ENCODE data around the gene INSYN2B. TPM values are rescaled to one million over a fixed set of nuclear protein-coding genes. Genes with fewer than 3 reads are reported as not detected.

INSYN2B gene
- total and polyA plus RNA-seq, 2 of the 8 experiments (the other 6 are each of a cell fraction or from before 2014, with no cell fraction given), result not detected

DNA sequence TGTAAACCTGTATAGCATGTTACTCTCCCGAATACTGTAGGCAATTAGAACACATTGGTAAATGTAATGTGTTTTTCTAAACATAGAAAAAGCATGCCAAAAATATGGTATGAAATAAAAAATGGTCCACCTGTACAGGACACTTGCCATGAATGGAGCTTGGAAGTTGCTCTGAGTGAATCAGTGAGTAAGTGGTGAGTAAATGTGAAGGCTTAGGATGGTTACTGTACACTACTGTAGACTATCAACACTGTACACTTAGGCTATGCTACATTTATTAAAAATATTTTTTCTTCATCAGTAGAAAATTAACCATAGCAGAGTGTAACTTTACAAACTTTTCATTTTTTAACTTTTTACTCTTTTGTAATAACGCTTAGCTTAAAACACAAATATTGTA lies 41.9 kb downstream of the INSYN2B start (continued):
- TF ChIP-seq, protein P1, sequence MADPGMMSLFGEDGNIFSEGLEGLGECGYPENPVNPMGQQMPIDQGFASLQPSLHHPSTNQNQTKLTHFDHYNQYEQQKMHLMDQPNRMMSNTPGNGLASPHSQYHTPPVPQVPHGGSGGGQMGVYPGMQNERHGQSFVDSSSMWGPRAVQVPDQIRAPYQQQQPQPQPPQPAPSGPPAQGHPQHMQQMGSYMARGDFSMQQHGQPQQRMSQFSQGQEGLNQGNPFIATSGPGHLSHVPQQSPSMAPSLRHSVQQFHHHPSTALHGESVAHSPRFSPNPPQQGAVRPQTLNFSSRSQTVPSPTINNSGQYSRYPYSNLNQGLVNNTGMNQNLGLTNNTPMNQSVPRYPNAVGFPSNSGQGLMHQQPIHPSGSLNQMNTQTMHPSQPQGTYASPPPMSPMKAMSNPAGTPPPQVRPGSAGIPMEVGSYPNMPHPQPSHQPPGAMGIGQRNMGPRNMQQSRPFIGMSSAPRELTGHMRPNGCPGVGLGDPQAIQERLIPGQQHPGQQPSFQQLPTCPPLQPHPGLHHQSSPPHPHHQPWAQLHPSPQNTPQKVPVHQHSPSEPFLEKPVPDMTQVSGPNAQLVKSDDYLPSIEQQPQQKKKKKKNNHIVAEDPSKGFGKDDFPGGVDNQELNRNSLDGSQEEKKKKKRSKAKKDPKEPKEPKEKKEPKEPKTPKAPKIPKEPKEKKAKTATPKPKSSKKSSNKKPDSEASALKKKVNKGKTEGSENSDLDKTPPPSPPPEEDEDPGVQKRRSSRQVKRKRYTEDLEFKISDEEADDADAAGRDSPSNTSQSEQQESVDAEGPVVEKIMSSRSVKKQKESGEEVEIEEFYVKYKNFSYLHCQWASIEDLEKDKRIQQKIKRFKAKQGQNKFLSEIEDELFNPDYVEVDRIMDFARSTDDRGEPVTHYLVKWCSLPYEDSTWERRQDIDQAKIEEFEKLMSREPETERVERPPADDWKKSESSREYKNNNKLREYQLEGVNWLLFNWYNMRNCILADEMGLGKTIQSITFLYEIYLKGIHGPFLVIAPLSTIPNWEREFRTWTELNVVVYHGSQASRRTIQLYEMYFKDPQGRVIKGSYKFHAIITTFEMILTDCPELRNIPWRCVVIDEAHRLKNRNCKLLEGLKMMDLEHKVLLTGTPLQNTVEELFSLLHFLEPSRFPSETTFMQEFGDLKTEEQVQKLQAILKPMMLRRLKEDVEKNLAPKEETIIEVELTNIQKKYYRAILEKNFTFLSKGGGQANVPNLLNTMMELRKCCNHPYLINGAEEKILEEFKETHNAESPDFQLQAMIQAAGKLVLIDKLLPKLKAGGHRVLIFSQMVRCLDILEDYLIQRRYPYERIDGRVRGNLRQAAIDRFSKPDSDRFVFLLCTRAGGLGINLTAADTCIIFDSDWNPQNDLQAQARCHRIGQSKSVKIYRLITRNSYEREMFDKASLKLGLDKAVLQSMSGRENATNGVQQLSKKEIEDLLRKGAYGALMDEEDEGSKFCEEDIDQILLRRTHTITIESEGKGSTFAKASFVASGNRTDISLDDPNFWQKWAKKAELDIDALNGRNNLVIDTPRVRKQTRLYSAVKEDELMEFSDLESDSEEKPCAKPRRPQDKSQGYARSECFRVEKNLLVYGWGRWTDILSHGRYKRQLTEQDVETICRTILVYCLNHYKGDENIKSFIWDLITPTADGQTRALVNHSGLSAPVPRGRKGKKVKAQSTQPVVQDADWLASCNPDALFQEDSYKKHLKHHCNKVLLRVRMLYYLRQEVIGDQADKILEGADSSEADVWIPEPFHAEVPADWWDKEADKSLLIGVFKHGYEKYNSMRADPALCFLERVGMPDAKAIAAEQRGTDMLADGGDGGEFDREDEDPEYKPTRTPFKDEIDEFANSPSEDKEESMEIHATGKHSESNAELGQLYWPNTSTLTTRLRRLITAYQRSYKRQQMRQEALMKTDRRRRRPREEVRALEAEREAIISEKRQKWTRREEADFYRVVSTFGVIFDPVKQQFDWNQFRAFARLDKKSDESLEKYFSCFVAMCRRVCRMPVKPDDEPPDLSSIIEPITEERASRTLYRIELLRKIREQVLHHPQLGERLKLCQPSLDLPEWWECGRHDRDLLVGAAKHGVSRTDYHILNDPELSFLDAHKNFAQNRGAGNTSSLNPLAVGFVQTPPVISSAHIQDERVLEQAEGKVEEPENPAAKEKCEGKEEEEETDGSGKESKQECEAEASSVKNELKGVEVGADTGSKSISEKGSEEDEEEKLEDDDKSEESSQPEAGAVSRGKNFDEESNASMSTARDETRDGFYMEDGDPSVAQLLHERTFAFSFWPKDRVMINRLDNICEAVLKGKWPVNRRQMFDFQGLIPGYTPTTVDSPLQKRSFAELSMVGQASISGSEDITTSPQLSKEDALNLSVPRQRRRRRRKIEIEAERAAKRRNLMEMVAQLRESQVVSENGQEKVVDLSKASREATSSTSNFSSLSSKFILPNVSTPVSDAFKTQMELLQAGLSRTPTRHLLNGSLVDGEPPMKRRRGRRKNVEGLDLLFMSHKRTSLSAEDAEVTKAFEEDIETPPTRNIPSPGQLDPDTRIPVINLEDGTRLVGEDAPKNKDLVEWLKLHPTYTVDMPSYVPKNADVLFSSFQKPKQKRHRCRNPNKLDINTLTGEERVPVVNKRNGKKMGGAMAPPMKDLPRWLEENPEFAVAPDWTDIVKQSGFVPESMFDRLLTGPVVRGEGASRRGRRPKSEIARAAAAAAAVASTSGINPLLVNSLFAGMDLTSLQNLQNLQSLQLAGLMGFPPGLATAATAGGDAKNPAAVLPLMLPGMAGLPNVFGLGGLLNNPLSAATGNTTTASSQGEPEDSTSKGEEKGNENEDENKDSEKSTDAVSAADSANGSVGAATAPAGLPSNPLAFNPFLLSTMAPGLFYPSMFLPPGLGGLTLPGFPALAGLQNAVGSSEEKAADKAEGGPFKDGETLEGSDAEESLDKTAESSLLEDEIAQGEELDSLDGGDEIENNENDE (IDR thresholded peaks at IDR 0.05; ENCODE audit: insufficient replicate concordance, low read length), result no peak
- TF ChIP-seq TAF1 (IDR thresholded peaks at IDR 0.05; ENCODE audit: low read depth, low read length), result no peak
- TF ChIP-seq SIRT6 (IDR thresholded peaks at IDR 0.05; ENCODE audit: low read length), result no peak
- TF ChIP-seq EGR1 (IDR thresholded peaks at IDR 0.05; ENCODE audit: borderline replicate concordance, low read depth, low read length), result no peak
- no peak for TF ChIP-seq CHD1 (IDR thresholded peaks at IDR 0.05; ENCODE audit: low read depth, low read length)
- no peak for TF ChIP-seq POU5F1 (IDR thresholded peaks at IDR 0.05; ENCODE audit: low read depth, low read length)
- no peak for TF ChIP-seq RNF2 (IDR thresholded peaks at IDR 0.05; ENCODE audit: borderline replicate concordance, low read depth, low read length, missing control alignments, poor library complexity, severe bottlenecking)
